NT2/D1 (cell line): ENCODE data around the gene DOCK1.

Experiments
- DNase-seq: peaks from one replicate; pipeline ENCODE4 v3.0.0-alpha.2; 2011; ENCODE audit warnings: low read depth, low spot score
- H3K27me3 ChIP-seq: 2 replicates; pipeline ENCODE4 v1.6.0; 2011; ENCODE audit warnings: mild to moderate bottlenecking; ENCODE audit not compliant: insufficient read length, insufficient read depth
- H3K36me3 ChIP-seq: 2 replicates; pipeline ENCODE4 v1.6.1; 2011; ENCODE audit warnings: mild to moderate bottlenecking, low read length, mixed read lengths; ENCODE audit not compliant: insufficient read depth, insufficient read length
- H3K4me1 ChIP-seq: 2 replicates; pipeline ENCODE4 v1.5.1; 2011; ENCODE audit not compliant: insufficient read depth, insufficient read length
- H3K4me3 ChIP-seq: 2 replicates; pipeline ENCODE4 v1.5.1; 2011; ENCODE audit warnings: low read depth; ENCODE audit not compliant: insufficient read length
- H3K9ac ChIP-seq: 2 replicates; pipeline ENCODE4 v1.6.0; 2011; ENCODE audit warnings: low read depth; ENCODE audit not compliant: insufficient read length
- H3K9me3 ChIP-seq: 2 replicates; pipeline ENCODE4 v1.5.1; 2011; ENCODE audit warnings: mild to moderate bottlenecking, low read length; ENCODE audit not compliant: insufficient read depth
- SUZ12 ChIP-seq: IDR thresholded peaks from 2 replicates; pipeline ENCODE4 v1.6.1; 2011; ENCODE audit not compliant: insufficient read length, insufficient read depth; ENCODE audit errors: extremely low read depth
- YY1 ChIP-seq: IDR thresholded peaks from 2 replicates; pipeline ENCODE4 v1.6.1; 2011; ENCODE audit not compliant: insufficient read length, insufficient read depth
- ZNF274 ChIP-seq: IDR thresholded peaks from 2 replicates; pipeline ENCODE4 v1.6.1; 2011; ENCODE audit warnings: mild to moderate bottlenecking, low read depth, low read length

DOCK1 gene

GRCh38 chr10:127176649-127177048 is 271.4 kb downstream of the DOCK1 start:
- H3K4me3 ChIP-seq, result no peak overlapping the region
- H3K9ac ChIP-seq, result no peak overlapping the region
- no peaks in the 10 kb centered on the region for H3K27me3 ChIP-seq
- no peaks in the 10 kb centered on the region for H3K4me1 ChIP-seq
- peaks cover 7% of the 10 kb centered on the region for H3K36me3 ChIP-seq
- TF ChIP-seq SUZ12 (no peak), ZNF274 (no peak), YY1 (no peak)
- H3K9me3 ChIP-seq, result no peaks in the 10 kb centered on the region
- no peak for DNase-seq

DNA sequence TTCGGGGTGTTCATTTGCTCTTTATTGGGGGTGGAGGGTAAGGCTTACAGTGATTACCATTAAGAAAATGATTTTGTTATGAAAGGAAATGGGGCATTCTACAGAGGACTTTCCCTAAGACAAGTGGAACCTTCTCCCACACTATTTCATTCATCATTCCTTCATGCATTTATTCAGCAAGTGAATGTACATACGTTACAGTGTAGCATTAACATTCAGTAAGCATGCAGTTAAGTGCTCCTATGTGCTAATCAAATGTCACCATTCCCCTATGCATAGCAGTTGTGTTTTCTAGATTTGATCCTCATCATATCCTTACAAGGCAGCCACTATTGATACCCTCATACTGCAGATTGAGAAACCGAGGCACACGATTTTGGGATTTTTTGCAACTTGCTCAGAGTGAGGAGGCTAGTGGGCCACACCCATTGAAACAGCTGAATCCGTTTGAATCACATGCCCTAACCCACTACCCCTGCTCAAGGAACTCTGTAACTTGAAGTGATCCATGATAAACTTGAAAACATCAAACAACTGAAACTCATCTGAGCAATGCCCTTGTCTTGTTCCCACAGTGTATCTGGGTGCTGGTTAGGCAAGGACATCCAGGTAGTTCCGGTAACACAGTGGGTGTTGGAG is 274.5 kb downstream of the DOCK1 start:
- Histone ChIP-seq H3K4me3 (no peak overlapping the region), H3K4me1 (no peaks in the 10 kb centered on the region), H3K27me3 (no peaks in the 10 kb centered on the region), H3K9me3 (no peaks in the 10 kb centered on the region), H3K36me3 (peaks cover 3% of the 10 kb centered on the region), H3K9ac (no peak overlapping the region)
- DNase-seq, result no peak
- TF ChIP-seq ZNF274, result no peak
- no peak for TF ChIP-seq SUZ12
- no peak for TF ChIP-seq YY1

DNA sequence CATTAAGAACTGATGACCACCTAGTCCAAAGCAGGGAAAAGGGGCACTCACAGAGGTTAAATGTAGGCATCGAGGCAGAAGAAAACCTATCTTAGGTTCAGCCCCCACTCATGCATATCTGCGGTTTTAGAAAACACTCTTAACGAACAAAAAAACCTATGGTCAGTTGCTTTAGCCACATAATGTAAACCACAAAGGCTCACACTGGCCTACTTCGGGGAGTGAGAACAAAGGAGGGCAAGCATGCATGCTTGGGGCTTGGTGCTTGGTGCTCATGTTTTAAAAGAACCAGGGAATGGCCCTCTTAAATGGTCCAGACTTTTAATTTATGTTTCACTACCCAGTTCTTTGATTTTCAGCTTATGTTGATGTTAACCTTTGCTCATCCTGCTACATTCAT is 276.9 kb downstream of the DOCK1 start:
- H3K9me3 ChIP-seq, result no peaks in the 10 kb centered on the region
- no peaks in the 10 kb centered on the region for H3K4me1 ChIP-seq
- no peak overlapping the region for H3K4me3 ChIP-seq
- DNase-seq, result no peak
- no peaks in the 10 kb centered on the region for H3K27me3 ChIP-seq
- TF ChIP-seq SUZ12, result no peak
- no peak for TF ChIP-seq ZNF274
- no peak for TF ChIP-seq YY1
- peaks cover 3% of the 10 kb centered on the region for H3K36me3 ChIP-seq
- no peak overlapping the region for H3K9ac ChIP-seq

DNA sequence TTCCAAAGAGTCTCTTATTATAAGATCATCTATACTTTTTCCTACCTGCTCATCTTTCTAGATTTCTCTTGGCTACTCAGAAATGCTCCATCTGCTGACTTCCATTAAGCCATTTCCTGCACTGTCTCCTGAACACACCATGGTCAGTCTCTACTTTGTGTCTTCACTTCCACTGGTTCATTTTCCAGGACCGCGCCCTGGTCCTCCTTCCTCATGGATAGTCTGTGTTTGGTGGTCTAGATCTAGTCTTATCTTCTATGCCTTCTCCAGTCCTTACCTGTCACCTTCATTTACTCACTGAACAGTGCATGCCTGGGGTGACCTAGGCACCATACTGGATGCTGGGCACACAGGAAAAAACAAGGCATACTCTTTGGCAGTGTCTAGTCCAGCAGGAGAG is 279.4 kb downstream of the DOCK1 start:
- no peak for DNase-seq
- Histone ChIP-seq H3K9me3 (no peaks in the 10 kb centered on the region), H3K9ac (no peak overlapping the region), H3K4me3 (no peak overlapping the region), H3K27me3 (no peaks in the 10 kb centered on the region), H3K4me1 (no peaks in the 10 kb centered on the region), H3K36me3 (peaks cover 6% of the 10 kb centered on the region)
- TF ChIP-seq SUZ12 (no peak), ZNF274 (no peak), YY1 (no peak)

DNA sequence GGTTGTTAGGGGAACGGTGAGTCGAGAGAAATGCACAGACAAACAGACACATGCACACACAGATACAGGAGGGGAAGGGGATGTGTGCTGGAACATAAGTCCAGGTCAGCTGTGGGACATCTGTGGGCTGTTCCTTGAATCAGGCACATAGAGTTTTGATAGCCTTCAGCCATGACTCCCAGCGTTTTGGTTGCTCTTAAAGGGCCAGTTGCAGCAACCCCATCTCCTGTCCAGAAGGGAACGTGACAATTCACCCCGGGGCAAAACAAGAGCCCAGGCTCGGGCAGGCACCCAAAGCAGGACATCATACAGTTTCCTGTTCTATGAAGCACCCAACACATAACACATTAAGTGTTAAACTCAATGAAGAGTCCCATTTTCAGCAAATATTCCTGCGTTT is 281.6 kb downstream of the DOCK1 start:
- Histone ChIP-seq H3K27me3 (no peaks in the 10 kb centered on the region), H3K4me3 (no peak overlapping the region), H3K36me3 (peaks cover 6% of the 10 kb centered on the region), H3K4me1 (no peaks in the 10 kb centered on the region), H3K9ac (no peak overlapping the region), H3K9me3 (no peaks in the 10 kb centered on the region)
- TF ChIP-seq YY1 (no peak), SUZ12 (no peak), ZNF274 (no peak)
- DNase-seq, result no peak

DNA sequence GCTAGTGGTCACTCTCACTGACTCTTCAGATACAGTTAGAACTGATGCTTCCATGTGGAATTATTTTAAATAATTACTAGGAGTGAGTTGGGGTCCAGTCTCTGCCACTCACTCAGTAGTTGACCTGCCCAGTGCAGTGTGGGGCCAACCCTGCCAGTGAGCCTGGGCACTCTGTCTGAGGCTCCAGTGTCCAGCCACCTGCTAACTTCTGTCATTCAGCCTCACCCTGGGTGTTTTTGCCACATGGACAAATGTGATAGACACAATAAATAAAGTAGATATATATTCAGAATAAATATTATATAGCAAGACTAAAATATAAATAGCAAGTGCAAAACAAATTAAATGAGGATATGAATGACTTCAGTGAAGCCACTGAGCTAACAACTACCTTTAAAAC is 284.0 kb downstream of the DOCK1 start:
- Histone ChIP-seq H3K36me3 (peaks cover 6% of the 10 kb centered on the region), H3K27me3 (peaks cover 4% of the 10 kb centered on the region), H3K9me3 (no peaks in the 10 kb centered on the region), H3K4me3 (no peak overlapping the region), H3K4me1 (no peaks in the 10 kb centered on the region), H3K9ac (no peak overlapping the region)
- TF ChIP-seq ZNF274 (no peak), SUZ12 (no peak)
- DNase-seq, result no peak

DNA sequence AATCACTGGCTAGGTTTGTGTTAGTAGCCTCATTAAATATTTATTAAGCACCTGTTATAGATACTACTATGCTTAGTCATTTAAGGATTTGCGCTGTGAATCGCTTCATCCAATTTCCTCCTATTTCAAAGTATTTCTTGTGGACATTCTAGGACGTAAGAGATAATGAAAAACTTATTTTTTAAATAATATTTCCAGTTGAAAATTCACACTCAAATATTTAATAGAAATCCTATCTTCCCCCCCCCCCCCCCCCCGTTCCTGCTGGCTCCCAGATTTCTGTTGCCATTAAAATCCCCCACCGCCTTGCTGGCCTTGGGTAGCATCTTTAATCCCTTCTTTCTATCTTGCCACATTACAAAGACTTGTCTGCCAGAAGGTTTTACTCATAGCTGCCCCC is 285.2 kb downstream of the DOCK1 start:
- Histone ChIP-seq H3K36me3 (peaks cover 6% of the 10 kb centered on the region), H3K4me1 (no peaks in the 10 kb centered on the region), H3K9ac (no peak overlapping the region), H3K27me3 (peaks cover 16% of the 10 kb centered on the region), H3K4me3 (no peak overlapping the region), H3K9me3 (no peaks in the 10 kb centered on the region)
- DNase-seq, result no peak
- no peak for TF ChIP-seq SUZ12
- no peak for TF ChIP-seq ZNF274
- no peak for TF ChIP-seq YY1

GRCh38 chr10:127193125-127193524 is 287.9 kb downstream of the DOCK1 start:
- Histone ChIP-seq H3K4me1 (peaks cover 2% of the 10 kb centered on the region), H3K4me3 (no peak overlapping the region), H3K36me3 (peaks cover 6% of the 10 kb centered on the region), H3K27me3 (peaks cover 30% of the 10 kb centered on the region), H3K9ac (no peak overlapping the region), H3K9me3 (no peaks in the 10 kb centered on the region)
- DNase-seq, result no peak
- TF ChIP-seq ZNF274, result no peak
- no peak for TF ChIP-seq SUZ12
- TF ChIP-seq YY1, result no peak
